Ovary (tissue), 9 donors: ENCODE data around the gene EFNA5. TPM values are rescaled to one million over a fixed set of nuclear protein-coding genes. Genes with fewer than 3 reads are reported as not detected.

Experiments
- DNase-seq, 5 donors: peaks; one replicate each; pipeline ENCODE4 v3.0.0-alpha.2; 2019 to 2020
- H3K27ac ChIP-seq, 2 donors: fragments of 200-600 bp; one replicate each; pipeline versions ENCODE4 v1.5.1 to v1.8.0; 2019 to 2022
- H3K27me3 ChIP-seq: fragments of 200-600 bp; one replicate; pipeline ENCODE4 v1.8.0; 2022
- H3K36me3 ChIP-seq: fragments of 200-600 bp; sonication (generic); one replicate; pipeline ENCODE4 v1.5.1; 2019
- H3K4me1 ChIP-seq: one replicate; pipeline ENCODE4 v1.8.1; 2013; ENCODE audit warnings: mild to moderate bottlenecking, moderate library complexity; ENCODE audit not compliant: insufficient read depth
- H3K4me3 ChIP-seq: fragments of 200-600 bp; sonication (generic); one replicate; pipeline ENCODE4 v1.5.1; 2017
- H3K9me3 ChIP-seq, 2 donors: fragments of 200-600 bp in 1 of 2; sonication (generic) in 1 of 2; one replicate each; pipeline versions ENCODE4 v1.5.1 to v1.8.1; 2013 to 2019; ENCODE audit warnings: mild to moderate bottlenecking in 1 of 2, moderate library complexity in 1 of 2
- CTCF ChIP-seq, 3 donors: fragments of 450-650 bp in 2 of 3; fragments of 200-600 bp in 1 of 3; IDR thresholded peaks; one replicate each; pipeline versions ENCODE4 v1.5.1 to v1.8.0; 2016 to 2022; ENCODE audit warnings: antibody characterized with exemption in 3 of 3, mild to moderate bottlenecking in 1 of 3
- EP300 ChIP-seq: sonication (generic); formaldehyde crosslinking; IDR thresholded peaks from one replicate; pipeline ENCODE4 v1.6.1; 2017; ENCODE audit warnings: antibody characterized with exemption
- POLR2A ChIP-seq: fragments of 450-650 bp; IDR thresholded peaks from one replicate; pipeline ENCODE4 v1.6.1; 2017; ENCODE audit warnings: antibody characterized with exemption, mild to moderate bottlenecking, moderate library complexity
- WGBS, 3 donors: extraction: QIAGEN DNeasy Blood & Tissue Kit in 1 of 3; methylation state at CpG; one replicate each; pipeline versions ENCODE4 v1.1.5 to v1.1.7; 2013 to 2017; 5-methylcytosine and 5-hydroxymethylcytosine counted together
- intact Hi-C, 4 donors: fragments of 100-400 bp; cut with DNase I; formaldehyde crosslinking; loops; one replicate each; pipeline versions ENCODE4 v1.11.0 to v1.15.1; 2022 to 2023
- polyA plus RNA-seq, 2 donors: library from polyadenylated mRNA; stranded (reverse); fragments of 200-250 nt in 1 of 2; fragments of 350-450 nt in 1 of 2; fragmentation: Illumina TruSeq in 1 of 2; extraction: RNeasy Lipid Tissue Mini Kit (QIAGEN cat#74804) in 1 of 2; gene quantifications; one replicate each; pipeline ENCODE4 v1.2.3, GENCODE V29; 2013 to 2014
- total RNA-seq, 7 donors: library from RNA; depleted of rRNA in 2 of 7; stranded (reverse); fragments of >200 nt in 2 of 7; fragmentation: NEBNext Ultra II Directional in 3 of 7; extraction: Animal tissue kit (Norgen Biotek cat#: 25700) in 3 of 7; gene quantifications; one replicate each; pipeline versions ENCODE4 v1.1.0 to v1.2.4, GENCODE V29; 2016 to 2023
- donor health status: DM: no; HTN: no; CAD: no; lungs with moderate emphysema.
- donor health status: DM: no; HTN: no; CAD: no.
- donor health status: Bipolar disorder and iron deficiency.
- donor health status: DM: yes; HTN: yes; CAD: no.
- donor health status: DM: no; HTN: no; CAD: no.
- donor health status: DM: yes; HTN: yes; CAD: no.

EFNA5 gene
- total and polyA plus RNA-seq, 9 donors: 1.5 to 20.6 (median 7.7) TPM

GRCh38 chr5:107533910-107534876, 136.5 kb downstream of the EFNA5 start:
- DNase-seq: no peak
- intact Hi-C loops: no loop called here
- WGBS, 3 donors: 48 to 64% (median 62%) methylated on average over 2 of the region's 2 CpGs

GRCh38 chr5:107532916-107533315, 137.8 kb downstream of the EFNA5 start:
- Histone ChIP-seq H3K4me1 (no peaks in the 10 kb centered on the region), H3K4me3 (no peak overlapping the region), H3K36me3 (no peaks in the 10 kb centered on the region), H3K27me3 (no peaks in the 10 kb centered on the region), H3K27ac (no peak overlapping the region), H3K9me3 (no peaks in the 10 kb centered on the region)
- intact Hi-C loops: no loop called here
- 97 to 98% (median 97%) methylated on average over 7 of the region's 7 CpGs for WGBS, 3 donors
- DNase-seq: no peak
- TF ChIP-seq EP300: no peak

More at GRCh38 chr5:107533910-107534876, 136.5 kb downstream of the EFNA5 start:
- no peaks in the 10 kb centered on the region for H3K27me3 ChIP-seq
- no peak overlapping the region for H3K27ac ChIP-seq
- no peaks in the 10 kb centered on the region for H3K9me3 ChIP-seq
- H3K4me1 ChIP-seq: no peaks in the 10 kb centered on the region
- no peaks in the 10 kb centered on the region for H3K36me3 ChIP-seq
- no peak overlapping the region for H3K4me3 ChIP-seq
- TF ChIP-seq EP300: no peak
- TF ChIP-seq POLR2A: no peak
- TF ChIP-seq CTCF (IDR thresholded peaks at IDR 0.05): no peak

GRCh38 chr5:107532169-107532878, 138.4 kb downstream of the EFNA5 start:
- H3K4me3 ChIP-seq: no peak overlapping the region
- intact Hi-C loops: no loop called here
- WGBS, 3 donors: 93 to 94% (median 93%) methylated on average over 10 of the region's 10 CpGs
- no peaks in the 10 kb centered on the region for H3K27me3 ChIP-seq
- no peak for TF ChIP-seq POLR2A
- no peak for TF ChIP-seq EP300
- TF ChIP-seq CTCF (IDR thresholded peaks at IDR 0.05): no peak
- no peaks in the 10 kb centered on the region for H3K9me3 ChIP-seq
- no peaks in the 10 kb centered on the region for H3K36me3 ChIP-seq
- no peaks in the 10 kb centered on the region for H3K4me1 ChIP-seq
- no peak overlapping the region for H3K27ac ChIP-seq
- DNase-seq: no peak

GRCh38 chr5:107531308-107531707, 139.4 kb downstream of the EFNA5 start:
- DNase-seq: no peak
- WGBS, 3 donors: 91 to 95% (median 93%) methylated on average over 7 of the region's 7 CpGs
- Histone ChIP-seq H3K36me3 (no peaks in the 10 kb centered on the region), H3K9me3 (no peaks in the 10 kb centered on the region), H3K4me3 (no peak overlapping the region), H3K27ac (no peak overlapping the region), H3K4me1 (no peaks in the 10 kb centered on the region), H3K27me3 (no peaks in the 10 kb centered on the region)
- intact Hi-C loops: no loop called here
- no peak for TF ChIP-seq POLR2A
- no peak for TF ChIP-seq EP300
- no peak for TF ChIP-seq CTCF (IDR thresholded peaks at IDR 0.05)
